HG03103 (cell line): ENCODE results near the gene SMC3.
A peak's percentile ranks its signal among the peaks of the same experiment; 100 is the strongest.
"Not testable (repeated sequence)": the region's sequence is repeated elsewhere in the genome, so short reads cannot be mapped to it uniquely, and the experiment has no call there.

Source experiments
- ATAC-seq: cut with Tn5 transposase; IDR thresholded peaks from one replicate; pipeline ENCODE4 v1.9.1; 2021; ENCODE audit warnings: low read depth; ENCODE audit not compliant: unreplicated experiment

SMC3 gene

GRCh38 chr10:110574420-110574819, 6.9 kb downstream of the SMC3 start:
- no peak for ATAC-seq

DNA sequence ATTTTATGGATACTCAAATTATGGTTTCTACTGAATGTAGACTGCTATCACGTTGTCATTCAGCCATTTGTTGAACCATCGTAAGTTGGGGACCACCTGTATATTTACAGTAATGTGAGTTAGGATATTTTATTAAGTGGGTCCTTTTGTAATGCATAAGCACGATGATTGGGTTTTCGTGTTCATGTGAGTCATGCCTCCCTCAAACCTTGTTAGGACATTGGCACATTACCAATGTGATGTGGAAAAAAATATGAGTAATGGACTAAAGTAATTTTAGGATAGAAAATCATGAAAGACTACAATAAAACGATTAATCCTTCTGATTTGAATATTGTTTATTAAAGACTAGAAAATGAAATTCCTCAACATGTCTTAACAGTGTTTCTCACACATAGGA, 8.7 kb downstream of the SMC3 start:
- ATAC-seq: no peak

- ATAC-seq: no peak
These were observed 9.6 kb downstream of the SMC3 start for GRCh38 chr10:110577056-110577455.

DNA sequence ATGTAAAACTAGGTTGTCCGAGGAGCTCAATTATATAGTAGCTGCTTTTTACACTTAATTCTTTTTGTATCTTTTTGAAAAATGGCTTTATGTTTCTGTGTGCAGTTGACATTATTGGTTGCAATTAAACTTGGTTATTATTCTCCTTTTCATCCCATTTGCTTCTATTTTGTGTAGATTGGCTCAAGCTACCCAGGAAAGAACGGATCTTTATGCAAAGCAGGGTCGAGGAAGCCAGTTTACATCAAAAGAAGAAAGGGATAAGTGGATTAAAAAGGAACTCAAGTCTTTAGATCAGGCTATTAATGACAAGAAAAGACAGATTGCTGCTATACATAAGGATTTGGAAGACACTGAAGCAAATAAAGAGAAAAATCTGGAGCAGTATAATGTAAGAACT, 16.5 kb downstream of the SMC3 start:
- ATAC-seq: no peak

- ATAC-seq: no peak
These were observed 24.3 kb downstream of the SMC3 start for GRCh38 chr10:110591760-110592159.

DNA sequence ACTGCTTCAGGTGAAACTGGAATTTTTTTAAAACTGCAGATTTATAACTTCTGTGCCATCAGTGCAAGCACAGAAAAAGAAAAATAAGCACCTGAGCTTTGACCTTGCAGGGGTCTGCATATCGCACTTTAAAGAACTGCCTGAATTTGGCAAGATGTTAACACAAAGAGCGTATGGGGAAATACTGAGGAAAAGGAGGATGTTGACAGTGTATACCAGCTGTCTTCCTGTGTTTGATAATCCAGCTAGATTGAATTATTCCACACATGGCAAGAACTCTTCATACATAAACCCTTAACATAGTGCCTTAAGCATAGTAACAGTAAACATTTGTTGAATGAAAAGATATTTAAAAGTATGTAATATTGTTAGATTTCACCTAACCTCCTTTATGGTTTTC, 30.0 kb downstream of the SMC3 start:
- ATAC-seq: no peak

DNA sequence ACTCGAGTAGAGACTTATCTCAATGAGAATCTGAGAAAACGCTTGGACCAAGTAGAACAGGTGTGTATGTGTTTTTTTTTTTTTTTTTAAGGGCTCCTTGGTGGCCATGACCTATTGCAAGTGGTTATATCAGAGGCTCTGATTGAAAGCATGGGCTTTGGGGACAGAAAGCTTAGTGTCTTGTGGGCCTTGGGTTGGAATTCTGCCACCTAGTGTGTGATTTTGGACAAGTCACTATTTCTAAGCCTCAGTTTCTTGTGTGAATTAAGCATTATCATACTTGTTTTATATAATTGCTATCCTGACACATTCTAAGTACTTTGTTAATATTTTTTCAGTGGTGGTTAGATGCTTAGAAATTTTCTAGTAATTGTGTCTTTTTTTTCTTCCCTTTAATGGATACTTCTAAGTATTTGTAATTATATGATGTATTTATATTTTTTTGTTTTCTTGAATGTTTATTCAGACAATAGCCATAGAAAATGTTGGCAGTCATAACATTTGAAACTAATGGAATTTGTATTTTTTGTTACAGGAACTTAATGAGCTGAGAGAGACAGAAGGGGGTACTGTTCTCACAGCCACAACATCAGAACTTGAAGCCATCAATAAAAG, 33.1 kb downstream of the SMC3 start:
- ATAC-seq: peak; percentile 61

- ATAC-seq: no peak
These were observed 34.1 kb downstream of the SMC3 start for GRCh38 chr10:110601581-110601980.

- no peak for ATAC-seq
These were observed 40.6 kb downstream of the SMC3 start for GRCh38 chr10:110608087-110608486.

GRCh38 chr10:110609605-110610004, 42.1 kb downstream of the SMC3 start:
- ATAC-seq: no peak

DNA sequence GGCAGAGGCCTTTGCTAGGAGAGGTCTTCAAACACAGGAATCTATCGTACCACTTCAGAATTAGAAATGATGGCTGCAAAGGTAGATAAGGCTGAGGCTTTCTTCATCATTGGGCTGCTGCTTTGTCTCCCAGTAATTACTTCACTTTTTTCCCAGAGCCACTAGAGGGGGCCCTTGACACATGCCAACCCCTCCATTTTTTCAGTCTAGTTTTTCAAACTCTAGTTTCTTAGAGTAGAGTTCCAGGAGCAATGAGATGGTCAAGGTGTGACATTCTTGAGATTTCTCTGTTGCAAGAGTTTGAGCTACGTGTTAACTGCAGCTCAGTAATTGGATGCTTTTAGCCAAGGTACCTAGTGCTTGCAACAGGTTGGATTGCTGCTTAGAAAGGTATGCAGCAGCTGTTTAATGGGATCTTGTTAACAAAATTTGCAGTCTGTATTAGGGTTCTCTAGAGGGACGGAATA, 42.8 kb downstream of the SMC3 start:
- no peak for ATAC-seq

DNA sequence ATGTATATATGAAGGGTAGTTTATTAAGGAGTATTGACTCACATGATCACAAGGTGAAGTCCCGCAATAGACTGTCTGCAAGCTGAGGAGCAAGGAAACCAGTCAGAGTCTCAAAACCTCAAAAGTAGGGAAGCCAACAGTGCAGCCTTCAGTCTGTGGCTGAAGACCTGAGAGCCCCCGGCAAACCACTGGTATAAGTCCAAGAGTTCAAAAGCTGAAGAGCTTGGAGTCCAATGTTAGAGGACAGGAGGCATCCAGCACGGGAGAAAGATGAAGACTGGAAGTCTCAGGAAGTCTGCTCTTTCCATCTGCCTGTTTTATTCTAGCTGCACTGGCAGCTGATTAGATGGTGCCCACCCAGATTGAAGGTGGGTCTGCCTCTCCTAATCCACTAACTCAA, 43.3 kb downstream of the SMC3 start:
- ATAC-seq: not testable (repeated sequence)

DNA sequence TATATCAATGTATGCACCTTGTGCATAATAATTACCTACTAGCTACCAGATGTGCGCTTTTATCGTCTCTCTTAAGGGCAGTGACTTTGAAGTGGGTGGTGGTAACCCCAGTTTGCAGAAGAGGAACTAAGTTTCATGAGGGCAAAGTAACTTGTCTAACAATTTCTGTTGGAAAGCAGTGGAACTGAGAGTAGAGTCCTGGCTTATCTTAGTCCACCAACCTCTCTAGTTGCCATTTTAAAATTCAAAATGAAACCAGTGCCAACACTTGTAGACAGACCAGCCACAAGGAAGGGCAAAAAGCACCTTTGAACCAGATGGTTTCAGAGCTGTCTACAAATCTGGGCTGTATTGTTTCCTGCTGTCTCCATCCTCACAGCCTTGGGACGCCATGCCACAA, 44.6 kb downstream of the SMC3 start:
- ATAC-seq: no peak

DNA sequence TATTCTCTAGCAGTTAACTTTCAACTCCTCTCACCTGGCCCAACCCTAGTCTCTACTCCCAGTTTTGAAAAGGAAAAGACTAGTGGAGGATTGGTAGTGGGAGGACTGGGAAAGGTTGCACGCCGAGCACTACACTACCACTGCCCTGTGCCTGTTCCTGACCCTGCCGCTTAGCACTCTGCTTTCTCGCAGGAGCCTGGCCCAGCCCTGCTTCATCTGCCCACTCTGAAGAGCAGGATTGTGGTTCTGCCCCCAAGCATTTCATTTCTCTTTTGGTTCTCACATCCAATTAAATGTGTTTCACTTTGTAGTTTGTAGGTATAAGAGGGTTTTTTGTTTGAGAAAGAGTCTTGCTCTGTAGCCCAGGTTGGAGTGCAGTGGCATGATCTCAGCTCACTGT, 45.1 kb downstream of the SMC3 start:
- no peak for ATAC-seq

GRCh38 chr10:110613341-110613995, 46.0 kb downstream of the SMC3 start:
- ATAC-seq: no peak

- ATAC-seq: peak; percentile 38
These were observed 46.6 kb downstream of the SMC3 start for GRCh38 chr10:110613996-110614495.

DNA sequence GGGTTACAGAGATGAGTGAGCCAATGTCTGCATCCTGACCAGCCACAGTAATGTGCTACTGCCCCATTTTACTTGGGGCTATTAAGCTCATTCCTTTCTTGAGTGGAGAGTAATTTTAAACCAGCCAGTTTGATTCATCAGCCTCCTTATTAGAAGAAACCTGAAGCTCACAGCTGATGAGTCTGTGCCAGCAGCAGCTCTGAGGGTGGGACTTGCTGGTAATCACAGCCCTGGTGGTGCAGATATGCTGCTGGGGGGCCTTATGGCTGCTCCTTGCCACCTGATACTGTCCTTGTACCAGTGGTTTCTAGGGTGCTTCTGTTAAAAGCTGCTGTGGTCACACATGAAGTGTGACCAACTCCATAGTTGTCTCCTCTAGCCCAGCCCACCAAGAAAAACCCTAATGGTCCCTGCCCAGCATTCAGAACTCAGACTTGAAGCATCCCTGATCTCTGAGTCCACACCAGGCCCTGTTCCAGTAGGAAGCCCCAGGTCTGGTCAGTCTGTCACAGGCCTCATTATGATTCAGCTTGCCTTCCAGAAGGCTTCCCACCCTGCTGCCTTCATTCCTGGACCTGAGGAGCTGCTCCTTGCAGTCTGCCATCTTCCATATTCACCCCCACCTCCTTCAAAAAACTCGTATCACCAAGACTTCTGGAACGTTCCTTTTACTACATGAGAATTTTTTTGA, 47.7 kb downstream of the SMC3 start:
- ATAC-seq: no peak

GRCh38 chr10:110616493-110617033, 49.1 kb downstream of the SMC3 start:
- ATAC-seq: no peak

DNA sequence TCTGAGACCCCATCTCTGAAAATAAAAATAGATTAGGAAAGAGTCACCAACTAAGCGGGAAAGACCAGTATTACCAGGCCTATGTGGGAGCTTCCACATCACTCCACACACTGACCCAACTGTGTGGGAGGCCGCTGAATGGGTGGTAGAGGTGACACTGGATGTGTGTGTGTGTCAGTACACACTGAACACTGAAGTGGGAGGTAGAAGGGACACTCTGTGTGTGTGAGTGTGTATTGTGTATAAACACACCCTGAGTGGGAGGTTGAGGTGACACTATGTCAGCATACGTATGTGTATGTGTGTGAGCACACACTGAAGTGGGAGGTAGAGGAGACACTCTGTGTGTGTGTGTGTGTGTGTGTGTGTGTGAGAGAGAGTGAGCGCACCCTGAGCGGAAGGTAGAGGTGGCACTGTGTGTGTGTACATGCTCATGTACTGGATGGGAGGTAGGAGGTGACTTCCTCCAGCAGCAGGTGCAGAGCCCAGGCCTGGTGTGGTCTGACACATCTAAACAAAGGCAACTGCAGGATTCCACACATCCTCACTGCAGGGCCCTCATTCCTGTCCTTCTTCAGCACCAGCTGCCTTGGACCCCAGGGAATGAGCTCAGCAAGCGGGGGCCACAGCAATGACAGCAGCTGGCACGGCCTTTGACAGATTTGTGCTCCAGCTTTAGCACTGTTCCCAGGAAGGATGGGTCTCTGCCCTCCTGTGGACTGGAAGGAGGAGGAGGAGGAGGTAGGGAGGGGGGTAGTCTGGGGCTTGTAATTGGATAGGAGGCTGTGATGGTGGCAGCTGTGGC, 50.1 kb downstream of the SMC3 start:
- ATAC-seq: no peak

GRCh38 chr10:110618230-110618610, 50.7 kb downstream of the SMC3 start:
- ATAC-seq: no peak
